GM19463 (cell line): ENCODE data around the gene CMTM8.
"Not testable (repeated sequence)": the region's sequence is repeated elsewhere in the genome, so short reads cannot be mapped to it uniquely, and the experiment has no call there.

Experiments used
- ATAC-seq: cut with Tn5 transposase; IDR thresholded peaks from one replicate; pipeline ENCODE4 v1.9.1; 2021; ENCODE audit warnings: mild to moderate bottlenecking, moderate library complexity; ENCODE audit not compliant: unreplicated experiment

The CMTM8 gene

GRCh38 chr3:32228743-32229142 lies 9.7 kb upstream of the CMTM8 start:
- ATAC-seq = not testable (repeated sequence)

GRCh38 chr3:32229565-32229964 lies 8.9 kb upstream of the CMTM8 start:
- no peak for ATAC-seq

DNA sequence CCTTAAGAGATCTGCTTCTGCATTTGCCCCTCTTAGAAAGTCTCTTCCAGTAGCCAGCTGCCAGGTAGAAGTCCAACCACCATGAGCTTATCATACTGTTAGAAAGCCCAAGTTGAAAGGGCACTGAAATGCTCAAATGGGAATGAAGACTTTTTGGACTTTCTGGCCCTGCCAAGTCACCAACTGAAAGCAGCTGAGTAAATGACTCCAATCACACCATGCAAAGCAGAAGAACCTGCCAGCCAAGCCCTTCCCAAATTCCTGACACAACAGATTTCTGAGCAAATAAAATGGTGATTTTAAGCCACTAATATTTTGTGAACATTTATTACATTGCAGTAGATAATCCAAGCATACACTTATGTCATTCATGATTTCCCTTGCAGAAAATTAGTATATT lies 2.1 kb upstream of the CMTM8 start:
- no peak for ATAC-seq

GRCh38 chr3:32237670-32238452 lies 619 bp upstream of the CMTM8 start:
- no peak for ATAC-seq

- ATAC-seq = no peak
These were observed 1.1 kb downstream of the CMTM8 start for GRCh38 chr3:32239307-32240158.

DNA sequence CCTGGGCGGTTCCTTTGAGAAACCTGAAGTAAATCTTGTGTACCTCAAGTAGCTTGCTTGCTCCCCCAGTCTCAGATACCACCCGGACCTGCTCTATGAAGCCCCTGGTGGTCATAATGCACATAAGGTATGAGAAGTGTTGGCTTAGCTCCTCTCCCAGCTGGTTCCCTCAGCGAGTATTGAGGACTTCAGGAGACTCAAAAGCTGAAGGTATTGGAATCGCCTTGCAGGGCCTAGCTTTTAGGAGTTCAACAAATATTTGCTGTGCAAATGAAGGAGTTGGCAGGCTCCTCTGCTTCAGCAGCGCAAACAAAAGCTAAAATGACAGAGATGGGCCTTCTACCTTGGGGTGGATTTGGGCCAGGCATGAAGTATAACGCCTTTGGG lies 1.7 kb downstream of the CMTM8 start:
- no peak for ATAC-seq

- no peak for ATAC-seq
These were observed 2.6 kb downstream of the CMTM8 start for GRCh38 chr3:32241100-32241499.

DNA sequence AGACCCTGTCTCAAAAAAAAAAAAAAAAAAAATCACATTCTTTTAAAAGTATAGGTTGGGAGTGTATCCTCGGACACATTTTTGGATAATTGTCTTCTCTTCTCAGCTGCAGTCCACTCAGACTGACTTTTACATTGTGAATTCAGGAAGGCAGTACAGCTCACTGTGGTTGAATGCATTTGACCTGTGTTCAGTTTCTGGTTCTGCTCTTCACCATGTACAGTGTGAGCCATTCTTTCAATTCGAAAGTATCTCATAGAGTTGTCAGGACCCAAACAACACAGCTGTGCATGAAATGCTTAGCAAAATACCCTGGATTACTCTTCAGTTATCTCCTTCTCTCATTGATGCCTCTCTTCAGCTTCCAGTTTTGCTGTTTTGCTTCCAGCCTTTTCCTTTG lies 5.0 kb downstream of the CMTM8 start:
- no peak for ATAC-seq

- no peak for ATAC-seq
These were observed 6.7 kb downstream of the CMTM8 start for GRCh38 chr3:32245200-32245599.

- ATAC-seq = no peak
These were observed 7.7 kb downstream of the CMTM8 start for GRCh38 chr3:32246079-32246675.

DNA sequence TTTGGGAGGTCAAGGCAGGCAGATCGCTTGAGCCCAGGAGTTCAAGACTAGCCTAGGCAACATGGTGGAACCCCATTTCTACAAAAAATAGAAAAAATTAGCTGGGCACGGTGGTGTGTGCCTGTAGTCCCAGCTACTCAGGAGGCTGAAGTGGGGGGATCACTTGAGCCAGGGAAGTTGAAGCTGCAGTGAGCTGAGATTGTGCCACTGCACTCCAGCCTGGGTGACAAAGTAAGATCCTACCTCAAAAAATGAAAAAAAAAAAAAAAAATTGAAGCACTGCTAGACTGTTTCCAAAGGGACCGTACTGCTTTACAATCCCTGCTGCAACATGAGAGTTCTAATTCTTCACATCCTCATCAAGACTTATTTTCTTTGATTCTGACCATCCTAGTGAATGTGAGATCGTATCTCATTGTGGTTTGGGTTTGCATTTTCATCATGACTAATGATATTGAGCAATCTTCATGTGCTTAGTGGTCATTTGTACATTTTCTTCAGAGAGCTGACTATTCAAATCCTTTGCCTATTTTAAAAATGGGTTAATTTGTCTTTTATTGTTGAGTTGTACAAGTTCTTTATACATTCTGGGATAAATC lies 10.8 kb downstream of the CMTM8 start:
- no peak for ATAC-seq

DNA sequence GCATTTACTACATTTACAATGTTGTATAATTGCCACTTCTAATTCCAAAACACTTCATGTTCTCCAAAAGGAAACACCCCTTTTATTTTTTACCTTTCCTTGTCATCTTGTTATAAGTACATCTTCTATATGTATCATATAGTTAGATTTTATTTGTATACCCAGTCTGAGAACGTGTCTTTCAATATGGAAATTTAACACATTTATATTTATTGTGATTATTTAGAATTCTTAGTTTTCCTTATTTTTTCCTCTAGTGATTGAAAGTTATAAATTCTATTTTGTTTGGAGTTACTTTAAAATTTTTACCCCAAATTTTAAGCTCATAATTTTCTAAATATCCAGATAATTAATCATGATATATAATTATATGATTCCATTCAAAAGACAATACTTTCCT lies 15.8 kb downstream of the CMTM8 start:
- no peak for ATAC-seq

DNA sequence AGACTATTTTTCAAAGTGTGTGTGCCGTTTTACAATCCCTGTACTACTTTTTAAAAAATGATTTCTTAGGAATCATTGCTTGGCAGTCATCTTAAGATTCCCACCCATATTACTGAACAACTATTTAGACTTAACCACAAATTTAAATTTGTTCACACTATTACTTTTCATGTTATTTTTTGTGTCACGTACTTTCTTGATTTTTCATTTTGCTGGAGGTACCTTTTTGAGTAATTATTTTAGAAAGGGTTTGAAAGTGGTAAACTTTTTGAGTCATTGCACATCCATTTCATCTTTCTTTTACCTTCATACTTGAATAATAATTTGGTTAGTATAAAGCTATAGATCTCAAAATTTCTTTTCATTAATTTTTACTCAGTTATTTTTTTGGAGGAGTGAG lies 16.9 kb downstream of the CMTM8 start:
- ATAC-seq = no peak

DNA sequence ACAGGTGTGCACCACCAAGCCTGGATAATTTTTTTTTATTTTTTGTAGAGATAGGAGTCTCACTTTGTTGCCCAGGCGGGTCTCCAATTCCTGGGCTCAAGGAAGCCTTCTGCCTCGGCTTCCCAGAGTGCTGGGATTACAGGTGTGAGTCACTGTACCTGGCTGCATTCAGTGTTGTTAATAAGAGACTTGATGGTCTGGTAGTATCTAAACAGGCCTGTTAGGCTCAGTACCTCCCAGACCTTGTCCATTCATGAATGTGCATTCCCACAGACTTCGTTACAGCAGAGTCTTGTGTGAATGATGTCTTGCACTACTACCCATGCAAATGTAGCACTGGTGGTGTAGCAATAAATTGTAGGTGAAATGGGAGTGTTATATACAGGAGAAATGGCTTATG lies 17.7 kb downstream of the CMTM8 start:
- no peak for ATAC-seq

DNA sequence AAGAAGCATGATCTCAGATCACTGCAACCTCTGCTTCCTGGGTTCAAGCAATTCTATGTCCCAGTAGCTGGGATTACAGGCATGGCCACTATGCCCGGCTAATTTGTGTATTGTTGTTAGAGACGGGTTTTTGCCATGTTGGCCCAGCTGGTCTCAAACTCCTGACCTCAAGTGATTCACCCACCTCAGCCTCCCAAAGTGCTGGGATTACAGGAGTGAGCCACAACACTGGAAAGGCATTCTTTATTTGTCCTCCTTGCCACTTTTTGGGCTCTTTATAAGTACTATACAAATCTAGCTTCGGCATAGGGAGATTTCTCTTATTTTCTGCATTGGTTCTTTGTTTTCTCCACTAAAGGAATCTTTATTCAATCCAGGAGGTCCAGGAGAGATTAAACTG lies 18.6 kb downstream of the CMTM8 start:
- ATAC-seq = no peak

DNA sequence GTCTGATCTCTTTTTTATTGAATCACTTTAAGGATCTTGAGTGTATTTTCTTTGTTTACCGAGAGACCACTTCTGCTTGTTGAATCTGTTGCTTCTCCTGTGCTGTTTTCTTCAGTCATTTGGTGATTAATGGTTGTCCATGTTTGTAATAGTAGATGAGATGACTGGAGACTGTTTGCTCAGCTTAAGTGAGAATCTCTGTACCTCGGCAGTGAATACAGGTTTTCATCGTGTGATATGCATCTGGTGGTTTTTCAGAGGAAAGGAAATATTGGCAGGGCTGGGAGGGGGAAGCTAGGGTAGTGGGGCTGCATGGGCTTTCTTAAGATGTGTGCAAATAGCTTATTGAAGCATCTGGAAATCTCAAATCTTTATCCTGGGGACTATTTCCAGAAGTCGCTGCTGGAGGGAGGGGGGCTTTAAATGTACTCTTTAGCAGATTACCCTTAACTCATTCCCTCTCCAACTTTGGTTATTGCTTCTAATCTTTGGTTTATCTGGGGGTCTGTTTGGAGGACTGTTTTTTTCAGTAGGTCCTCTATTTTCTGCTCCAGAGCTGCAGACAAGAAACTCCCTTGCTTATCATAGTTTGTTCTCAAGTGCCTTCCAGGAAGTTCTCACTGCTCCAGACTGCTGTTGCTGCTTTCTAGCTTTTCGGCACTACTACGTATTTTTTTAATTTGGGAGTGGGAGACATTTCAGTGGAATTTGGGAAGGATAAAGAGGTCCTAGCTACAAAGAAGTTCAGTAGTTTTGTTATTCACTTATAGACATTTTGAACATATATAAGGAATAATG lies 19.4 kb downstream of the CMTM8 start:
- no peak for ATAC-seq

- ATAC-seq = no peak
These were observed 20.4 kb downstream of the CMTM8 start for GRCh38 chr3:32258869-32259268.

DNA sequence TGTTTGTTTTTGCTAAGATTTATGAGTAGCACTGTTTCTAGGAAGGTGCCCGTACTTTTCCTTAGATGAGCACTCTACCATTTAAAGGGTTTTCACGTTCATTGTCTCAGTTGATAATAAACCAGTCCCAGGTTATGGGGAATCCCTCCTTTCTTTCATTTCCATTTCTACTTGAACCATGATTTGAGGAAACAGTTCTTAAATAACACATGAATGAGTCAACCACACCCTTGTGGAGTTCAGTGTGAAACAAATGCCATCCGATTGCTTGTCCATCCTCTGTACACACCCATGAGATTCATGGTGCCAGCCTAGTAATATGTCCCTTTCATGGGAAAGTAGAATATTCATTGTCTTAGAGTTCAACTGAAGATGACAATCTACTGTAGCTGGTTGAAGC lies 23.1 kb downstream of the CMTM8 start:
- no peak for ATAC-seq

DNA sequence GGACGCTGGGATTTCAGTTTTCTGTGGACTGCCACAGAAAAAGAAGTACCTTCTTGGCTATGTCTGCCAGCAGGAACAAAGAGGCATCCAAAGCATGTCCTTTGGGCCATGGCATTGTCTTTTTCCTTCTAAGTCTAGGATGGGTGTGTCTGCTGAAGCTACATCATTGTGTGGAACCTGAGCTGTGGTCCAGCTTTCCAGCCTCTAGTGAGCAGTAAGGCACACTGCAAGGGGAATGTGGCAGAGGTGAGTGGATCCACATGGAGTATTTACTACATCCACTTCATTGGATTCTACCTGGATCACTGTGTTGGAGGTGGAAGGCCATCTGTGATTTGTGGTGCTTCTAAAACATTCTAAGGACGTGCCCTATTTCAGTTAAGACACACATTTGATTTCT lies 23.7 kb downstream of the CMTM8 start:
- no peak for ATAC-seq

DNA sequence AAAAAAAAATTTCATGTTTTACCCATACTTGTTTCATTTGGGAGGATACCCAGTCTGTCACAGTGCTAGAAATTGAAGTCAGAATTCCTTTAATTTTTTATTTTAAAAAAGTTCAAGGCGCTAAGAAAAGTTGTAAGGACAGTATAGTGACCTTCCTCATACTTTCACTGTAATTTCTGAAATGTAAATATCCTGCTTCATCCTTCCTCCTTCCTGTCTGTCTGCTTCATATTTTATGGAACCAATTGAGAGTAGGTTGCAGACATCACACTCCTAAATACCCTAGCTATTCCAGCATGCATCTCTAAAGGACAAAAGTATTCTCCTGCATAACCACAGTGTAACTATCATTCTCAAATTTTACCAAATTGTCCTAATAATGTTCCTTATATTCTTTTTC lies 35.8 kb downstream of the CMTM8 start:
- ATAC-seq = no peak

- ATAC-seq = no peak
These were observed 37.0 kb downstream of the CMTM8 start for GRCh38 chr3:32275506-32275905.
